ENCODE measurements around the gene AUP1. TPM values are rescaled to one million over a fixed set of nuclear protein-coding genes. Genes with fewer than 3 reads are reported as not detected.

Gene AUP1
- total RNA-seq, 2 donors from 2014 or later = 64.4 to 67.0 TPM

GRCh38 chr2:74522516-74522915 is 7.0 kb downstream of the AUP1 start:
- intact Hi-C loops (cut with DNase I) = no loop called here
- no peak for DNase-seq (ENCODE audit: low spot score)

GRCh38 chr2:74516650-74517049 is 12.9 kb downstream of the AUP1 start:
- intact Hi-C loops (cut with DNase I) = no loop called here

GRCh38 chr2:74515981-74516633 is 13.4 kb downstream of the AUP1 start:
- intact Hi-C loops (cut with DNase I) = no loop called here
- DNase-seq (ENCODE audit: low spot score) = peak; percentile 90

More at GRCh38 chr2:74516650-74517049, 12.9 kb downstream of the AUP1 start:
- DNase-seq (ENCODE audit: low spot score) = no peak

GRCh38 chr2:74515271-74515980 is 14.1 kb downstream of the AUP1 start:
- intact Hi-C loops (cut with DNase I) = no loop called here
- DNase-seq (ENCODE audit: low spot score) = peak; percentile 73

GRCh38 chr2:74514368-74515270 is 14.9 kb downstream of the AUP1 start, which contains the start of gene TLX2:
TSS of gene TLX2 (plus strand) at chr2:74514450. CDS start at chr2:74514807, 357 bp downstream.
- intact Hi-C loops (cut with DNase I) = no loop called here
- peak; percentile 78 for DNase-seq (ENCODE audit: low spot score)

- peak; percentile 81 for DNase-seq (ENCODE audit: low spot score)
- intact Hi-C loops (cut with DNase I) = no loop called here
Measured at GRCh38 chr2:74513605-74514367, 15.7 kb downstream of the AUP1 start.

GRCh38 chr2:74512744-74513604 is 16.5 kb downstream of the AUP1 start:
- intact Hi-C loops (cut with DNase I) = no loop called here

GRCh38 chr2:74511104-74511989 is 18.2 kb downstream of the AUP1 start:
- DNase-seq (ENCODE audit: low spot score) = peak; percentile 37

More at GRCh38 chr2:74512744-74513604, 16.5 kb downstream of the AUP1 start:
- no peak for DNase-seq (ENCODE audit: low spot score)

GRCh38 chr2:74510272-74510671 is 19.2 kb downstream of the AUP1 start:
- DNase-seq (ENCODE audit: low spot score) = peak; percentile 12
- intact Hi-C loops (cut with DNase I) = no loop called here

More at GRCh38 chr2:74511104-74511989, 18.2 kb downstream of the AUP1 start:
- intact Hi-C loops (cut with DNase I) = no loop called here

GRCh38 chr2:74507926-74508520 is 21.5 kb downstream of the AUP1 start:
- intact Hi-C loops (cut with DNase I) = no loop called here
- peak; percentile 83 for DNase-seq (ENCODE audit: low spot score)

GRCh38 chr2:74507145-74507925 is 22.2 kb downstream of the AUP1 start, which contains the start of gene PCGF1:
TSS of gene PCGF1 (minus strand) at chr2:74507695. CDS start at chr2:74507668, 27 bp downstream.
- intact Hi-C loops (cut with DNase I) = no loop called here

GRCh38 chr2:74505448-74506246 is 23.9 kb downstream of the AUP1 start:
- intact Hi-C loops (cut with DNase I) = no loop called here
- no peak for DNase-seq (ENCODE audit: low spot score)

More at GRCh38 chr2:74507145-74507925, 22.2 kb downstream of the AUP1 start, which contains the start of gene PCGF1:
- peak; percentile 100 for DNase-seq (ENCODE audit: low spot score)

GRCh38 chr2:74504591-74504990 is 24.9 kb downstream of the AUP1 start:
- DNase-seq (ENCODE audit: low spot score) = peak; percentile 64
- intact Hi-C loops (cut with DNase I) = no loop called here

GRCh38 chr2:74503506-74504475 is 25.7 kb downstream of the AUP1 start:
- peak; percentile 82 for DNase-seq (ENCODE audit: low spot score)
- intact Hi-C loops (cut with DNase I) = no loop called here

All from posterior vena cava (tissue), 2 donors.